Activated CD8-positive, alpha-beta memory T cell treated with anti-CD3 and anti-CD28 coated beads for 1 hour (primary cell): ENCODE data around the gene BFSP1.
A peak's percentile ranks its signal among the peaks of the same experiment; 100 is the strongest.

ENCODE experiments used
- DNase-seq, 2 donors: peaks; one replicate each; pipeline ENCODE4 v3.0.0-alpha.2; 2020; ENCODE audit warnings: low read depth in 1 of 2; ENCODE audit errors: extremely low read depth in 1 of 2

Gene BFSP1

DNA sequence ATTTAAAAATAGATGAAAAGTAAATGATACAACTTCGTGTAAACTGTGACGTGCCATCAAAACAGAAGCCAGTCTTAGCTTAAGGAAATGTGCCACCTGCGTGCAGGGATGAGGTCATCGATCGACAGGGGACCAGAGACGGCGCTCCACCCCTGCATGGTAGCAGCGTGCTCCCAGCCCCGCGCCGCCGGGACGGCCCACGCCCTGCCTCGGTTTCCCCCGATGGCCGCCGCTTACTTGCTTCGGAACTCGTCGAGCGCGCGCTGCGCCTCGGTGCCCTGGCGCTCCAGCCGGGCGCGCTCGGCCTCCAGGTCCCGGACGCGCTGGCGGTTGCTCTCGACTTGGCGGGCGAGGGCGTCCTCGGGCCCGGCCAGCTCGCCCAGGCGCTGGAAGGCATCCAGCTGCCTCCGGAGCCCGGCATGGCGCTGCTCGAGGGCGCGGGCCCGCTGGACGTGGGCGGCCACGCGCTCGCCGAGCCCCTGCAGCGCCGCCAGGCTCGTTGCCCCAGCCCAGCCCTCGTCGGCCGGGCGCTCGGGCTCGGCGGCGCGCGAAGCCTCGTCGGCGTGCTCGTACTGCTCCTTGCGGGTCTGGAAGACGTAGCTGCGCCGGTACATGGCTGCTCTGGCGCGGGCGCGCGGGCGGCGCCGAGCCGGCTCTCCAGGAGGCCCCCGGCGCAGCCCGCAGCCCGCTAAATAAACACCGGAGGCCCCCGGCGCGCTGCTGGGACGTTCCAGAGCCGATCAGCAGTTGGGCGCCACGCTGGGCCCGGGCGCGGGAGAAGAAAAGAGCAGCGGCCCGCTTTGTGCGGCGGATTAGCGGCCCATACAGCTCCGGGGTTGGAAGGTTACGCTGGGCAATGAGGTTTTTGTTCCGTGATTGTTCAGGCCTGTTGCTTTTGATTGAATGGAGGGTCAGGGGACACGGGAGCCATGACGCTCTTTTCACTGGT, at the start of gene BFSP1:
TSS of gene BFSP1 (minus strand) at position 664 of the 949 bp plus-strand sequence. CDS start at position 614, 50 bp downstream.
- peak in 1 of 2 donors; percentile 17 for DNase-seq

DNA sequence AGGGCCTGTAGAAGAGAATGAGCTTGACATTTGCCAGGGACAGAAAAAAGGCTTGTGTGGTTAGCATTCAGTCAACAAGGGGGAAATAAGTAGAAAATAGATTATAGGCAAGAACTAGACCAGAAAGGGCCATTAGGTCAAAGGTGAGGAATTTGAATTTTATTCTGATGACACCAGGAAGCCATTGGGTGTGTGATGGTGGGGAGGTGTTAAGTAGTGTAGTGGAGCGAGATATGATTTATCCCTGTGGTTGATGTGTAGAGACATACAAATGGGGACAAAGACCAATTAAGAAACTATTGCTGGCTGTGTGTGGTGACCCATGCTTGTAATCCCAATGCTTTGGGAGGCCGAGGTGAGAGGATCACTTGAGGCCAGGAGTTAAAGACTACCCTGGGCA, 49.7 kb upstream of the BFSP1 start:
- DNase-seq: no peak

DNA sequence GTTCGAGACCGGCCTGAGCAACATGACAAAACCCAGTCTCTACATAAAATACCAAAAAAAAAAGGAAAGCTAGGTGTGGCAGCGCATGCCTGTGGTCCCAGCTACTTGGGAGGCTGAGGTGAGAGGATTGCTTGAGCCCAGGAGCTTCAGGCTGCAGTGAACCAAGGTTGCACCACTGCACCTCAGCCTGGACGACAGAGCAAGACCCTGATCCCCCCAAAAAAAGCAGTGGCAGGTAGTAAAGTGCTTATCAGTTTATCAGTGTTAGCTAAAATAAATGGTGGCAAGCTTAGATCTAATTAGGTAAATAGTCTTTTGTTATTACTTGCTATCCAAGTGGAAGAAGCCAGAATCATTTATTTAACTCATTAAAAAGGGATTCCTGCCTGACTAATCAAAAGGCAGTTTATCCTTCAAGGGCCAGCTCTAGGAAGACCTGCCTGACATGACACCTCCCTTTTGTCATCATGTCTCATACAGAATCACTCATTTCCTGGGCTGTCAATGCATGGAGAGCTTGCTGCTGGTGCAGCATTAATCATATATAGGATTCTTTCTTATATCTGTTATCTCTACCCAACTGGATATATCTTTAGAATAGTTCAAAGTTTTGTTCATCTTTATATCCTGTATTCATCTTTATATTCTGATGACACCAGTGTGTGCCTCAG, 48.3 kb upstream of the BFSP1 start:
- DNase-seq: no peak

DNA sequence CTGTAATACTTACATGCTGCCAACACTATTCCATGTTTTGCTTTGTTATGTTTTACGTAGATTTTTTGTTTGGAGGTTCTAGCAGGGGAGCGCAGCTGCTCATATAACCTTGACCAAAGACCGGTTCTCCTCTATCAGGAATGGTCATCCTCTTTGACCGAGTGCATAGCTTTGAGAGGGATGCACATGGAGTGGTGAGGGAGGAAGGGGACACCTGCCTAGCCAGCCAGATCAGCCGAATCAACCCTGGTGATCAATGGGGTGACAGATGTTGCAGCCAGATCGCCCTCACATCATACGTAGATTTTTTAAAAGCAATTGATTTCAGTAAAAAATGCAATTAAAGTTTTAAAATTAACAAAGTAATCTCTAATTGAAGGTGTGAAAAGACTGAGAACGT, 45.0 kb upstream of the BFSP1 start:
- DNase-seq: no peak

DNA sequence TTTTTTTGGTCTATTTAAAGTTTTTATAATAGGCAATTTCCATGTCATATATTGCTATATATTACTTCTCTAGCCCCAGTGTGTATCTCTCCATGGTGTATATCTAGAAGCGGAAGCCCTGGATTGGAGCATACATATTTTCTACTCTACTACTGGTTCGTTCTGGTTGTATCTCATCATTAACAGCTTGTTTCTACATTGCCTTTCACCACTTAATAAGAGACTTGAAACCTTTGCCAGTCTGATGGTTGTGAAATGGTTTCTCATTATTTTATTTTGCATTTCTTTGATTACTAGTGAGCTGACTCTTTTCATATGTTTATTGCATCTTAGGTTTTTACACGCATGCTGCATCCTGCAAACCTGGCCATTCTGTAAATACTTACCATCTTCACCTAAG, 42.3 kb upstream of the BFSP1 start:
- DNase-seq: no peak

DNA sequence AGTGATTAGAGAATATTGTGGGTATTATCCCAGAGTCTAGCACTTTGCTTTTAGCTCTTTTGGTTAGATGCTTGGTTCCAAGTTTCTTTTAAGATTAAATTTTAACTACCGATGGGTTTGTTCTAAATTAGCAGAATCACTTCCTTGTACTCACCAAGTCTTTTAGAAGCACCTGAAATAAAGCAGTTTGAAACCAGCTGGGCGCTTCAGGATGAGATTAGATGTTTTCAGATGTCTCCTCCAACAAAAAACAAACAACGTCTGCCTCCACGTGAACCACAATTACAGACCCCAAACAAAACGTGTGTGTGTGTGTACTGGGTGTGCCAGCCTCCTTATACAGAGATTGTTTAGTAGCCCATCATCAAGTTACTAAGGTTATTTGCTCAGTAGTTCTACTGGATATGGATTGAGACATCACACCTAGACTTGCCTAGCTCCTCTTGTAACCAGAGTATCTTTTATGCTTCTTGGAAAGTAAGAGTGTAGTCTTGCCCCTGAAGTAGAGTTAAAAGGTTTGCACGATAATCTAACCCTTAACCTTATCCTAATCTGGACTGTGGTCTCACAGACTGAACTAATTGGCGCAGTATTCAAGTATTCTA, 41.0 kb upstream of the BFSP1 start:
- no peak for DNase-seq

DNA sequence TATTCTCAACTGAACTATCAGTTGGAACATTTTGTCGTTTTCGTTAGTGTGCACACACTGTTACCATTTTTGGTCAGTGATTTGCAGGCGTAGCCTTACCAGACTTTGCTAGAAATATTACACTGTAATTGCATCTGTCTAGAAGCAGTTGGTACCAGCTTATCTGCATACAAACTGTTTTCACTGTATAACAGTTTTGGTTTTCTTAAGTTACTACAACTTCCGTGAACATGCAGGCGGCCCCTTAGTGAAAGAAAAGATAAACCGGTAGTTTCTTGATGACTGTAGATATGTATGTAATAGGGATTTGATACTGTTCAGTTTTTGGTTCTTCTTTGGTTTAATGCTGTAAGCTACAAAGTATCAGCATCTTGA, 40.0 kb upstream of the BFSP1 start:
- no peak for DNase-seq

DNA sequence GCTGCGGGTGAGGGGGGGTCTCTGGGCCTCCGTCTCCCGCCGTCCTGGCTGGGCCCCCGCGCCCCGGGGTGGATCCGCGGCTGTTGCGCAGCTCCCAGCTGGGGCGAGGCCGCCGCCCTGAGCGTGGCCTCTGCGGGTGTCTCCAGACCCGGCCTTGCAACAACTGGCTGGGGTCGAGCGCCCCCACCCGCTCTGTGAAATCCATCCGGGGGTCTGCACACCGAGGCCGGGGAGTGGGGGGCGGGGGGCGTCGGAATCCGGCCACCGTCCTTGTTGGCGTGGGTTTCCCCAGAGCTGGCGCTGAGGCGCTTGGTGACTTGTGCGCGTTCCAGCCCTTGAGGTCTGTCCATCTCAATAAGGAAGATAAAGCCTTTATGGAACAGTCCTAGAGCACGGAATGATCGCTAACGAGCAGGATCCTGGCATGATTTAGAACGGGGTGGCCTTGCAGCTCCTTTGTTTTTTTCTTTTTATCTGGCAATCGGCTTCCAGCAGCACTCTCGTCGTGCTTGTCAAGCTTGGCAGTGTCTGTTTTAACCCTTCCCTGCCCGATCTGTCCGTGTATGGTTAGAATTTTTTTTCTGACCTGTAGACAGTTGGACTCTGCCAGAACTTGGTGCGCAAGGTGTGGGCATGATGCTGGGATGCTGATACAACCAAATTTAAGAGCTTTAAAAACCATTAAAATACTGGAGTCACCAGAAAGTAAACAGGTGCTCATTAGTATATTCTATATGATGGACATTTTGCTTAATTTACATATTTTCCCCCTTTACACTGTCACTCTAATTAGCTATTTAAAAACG, 39.4 kb upstream of the BFSP1 start:
- DNase-seq: no peak

DNA sequence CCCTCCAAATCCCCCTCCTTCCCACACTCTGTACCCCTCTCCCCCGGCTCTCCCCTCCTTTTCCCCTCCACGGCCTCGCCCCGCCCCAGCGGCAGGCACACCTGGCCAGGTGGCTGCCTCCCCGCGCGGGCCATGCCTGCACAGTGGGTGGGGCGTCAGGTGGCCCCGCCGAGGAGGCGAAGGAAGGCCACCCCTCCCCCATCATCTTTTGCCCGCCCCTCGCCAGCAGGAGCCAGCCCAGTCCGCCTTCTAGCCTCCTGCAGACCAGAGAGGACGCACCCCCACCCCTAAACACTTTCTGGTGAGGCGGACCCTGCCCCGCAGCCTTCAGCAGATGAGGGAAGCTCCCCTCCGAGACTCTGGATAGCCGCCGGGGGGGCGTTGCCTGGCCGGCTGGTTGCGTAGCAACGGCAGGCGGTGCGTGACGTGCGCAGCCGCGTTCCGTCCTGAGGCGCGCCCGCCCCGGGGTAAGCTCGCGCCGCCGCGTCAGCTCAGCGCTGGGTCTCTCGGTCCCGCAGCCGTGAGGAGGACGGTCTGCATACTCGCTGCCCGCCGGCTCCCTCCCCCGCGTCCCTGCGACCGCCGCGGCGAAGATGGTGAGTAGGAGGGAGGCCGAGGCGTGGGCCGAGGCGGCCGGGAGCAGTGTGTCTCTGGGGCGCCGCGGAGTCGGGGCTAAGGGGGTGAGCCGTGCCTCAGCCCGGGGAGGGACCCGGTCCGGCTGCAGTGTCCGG, 38.6 kb upstream of the BFSP1 start, which contains the start of gene DSTN:
TSS of gene DSTN (plus strand) at position 460 of the 731 bp plus-strand sequence. CDS start at position 594, 134 bp downstream.
- DNase-seq: peak; percentile 55 to 80

DNA sequence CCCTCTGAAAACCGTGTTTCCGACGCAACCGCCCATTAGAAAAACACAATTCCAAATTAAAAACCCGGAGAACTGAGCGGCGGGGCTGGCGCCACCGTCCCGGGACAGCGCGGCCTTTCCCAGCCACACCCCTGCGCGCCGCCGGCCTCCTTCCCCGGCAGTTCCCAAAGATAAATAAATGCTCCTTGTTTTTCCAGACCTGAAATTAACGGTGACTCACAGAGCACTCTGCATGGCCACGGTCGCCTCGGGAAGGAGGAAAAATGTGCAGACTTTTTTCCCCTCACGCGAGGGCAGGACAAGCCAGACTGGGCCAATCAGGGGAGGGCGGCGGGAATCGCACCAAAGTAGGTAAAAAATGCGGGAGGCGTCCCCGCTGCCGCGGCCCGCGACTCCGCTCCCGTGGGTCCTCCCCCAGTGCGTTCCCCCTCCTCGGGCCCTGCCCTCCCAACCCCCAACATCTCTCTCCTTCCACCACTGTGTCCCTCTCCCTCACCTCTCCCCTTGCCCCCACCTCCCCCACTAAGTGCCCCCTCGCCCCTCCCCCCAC, 37.9 kb upstream of the BFSP1 start:
- no peak for DNase-seq

DNA sequence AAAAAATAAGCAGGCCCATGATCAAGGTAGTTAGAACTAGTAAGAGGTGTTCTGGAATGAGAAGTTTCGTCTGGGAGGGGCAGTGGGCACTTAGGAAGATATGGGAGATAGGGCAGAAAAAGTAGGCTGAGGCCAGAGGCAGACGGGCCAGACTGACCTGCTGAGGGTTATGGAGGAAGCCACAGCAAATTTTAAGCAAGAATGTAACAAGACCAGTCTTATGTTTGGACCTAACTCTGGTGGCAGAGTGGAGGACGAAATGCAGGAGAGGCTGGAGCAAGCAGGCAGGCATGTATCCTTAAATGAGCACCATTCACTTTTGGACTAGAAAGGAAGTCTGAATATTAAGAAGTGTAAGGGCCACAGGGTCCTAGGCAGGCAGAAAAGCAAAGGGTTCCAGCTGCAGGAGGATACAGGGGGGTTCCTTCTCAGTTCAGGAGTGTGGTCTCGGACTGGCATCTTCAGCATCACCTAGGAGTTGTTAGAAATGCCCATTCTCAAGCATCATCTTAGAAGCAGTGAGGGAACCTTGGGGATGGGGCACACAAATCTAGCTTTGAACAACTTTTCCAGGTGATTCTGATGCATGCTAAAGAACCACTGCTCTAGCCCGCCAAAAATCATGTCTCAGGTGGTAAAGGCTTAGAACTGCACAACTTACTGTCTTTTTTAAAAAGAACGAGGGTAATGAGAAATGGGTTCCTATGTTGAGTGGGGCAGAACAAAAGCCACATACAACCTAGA, 37.0 kb upstream of the BFSP1 start:
- no peak for DNase-seq

DNA sequence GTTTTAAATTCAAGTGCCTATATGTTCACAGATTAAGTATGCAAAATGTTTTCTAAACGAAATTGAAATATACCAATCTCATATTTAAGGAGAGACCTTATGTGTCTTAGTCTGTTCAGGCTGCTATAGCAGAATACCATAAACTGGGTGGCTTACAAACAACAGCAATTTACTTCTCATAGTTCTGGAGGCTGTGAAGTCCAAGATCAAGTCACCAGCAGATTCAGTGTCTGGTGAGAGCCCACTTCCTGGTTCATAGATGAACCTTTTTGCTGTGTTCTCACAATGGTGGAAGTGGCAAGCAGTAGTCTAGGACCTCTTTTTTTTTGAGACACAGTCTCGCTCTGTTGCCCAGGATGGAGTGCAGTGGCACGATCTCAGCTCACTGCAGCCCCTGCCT, 35.2 kb upstream of the BFSP1 start:
- no peak for DNase-seq

DNA sequence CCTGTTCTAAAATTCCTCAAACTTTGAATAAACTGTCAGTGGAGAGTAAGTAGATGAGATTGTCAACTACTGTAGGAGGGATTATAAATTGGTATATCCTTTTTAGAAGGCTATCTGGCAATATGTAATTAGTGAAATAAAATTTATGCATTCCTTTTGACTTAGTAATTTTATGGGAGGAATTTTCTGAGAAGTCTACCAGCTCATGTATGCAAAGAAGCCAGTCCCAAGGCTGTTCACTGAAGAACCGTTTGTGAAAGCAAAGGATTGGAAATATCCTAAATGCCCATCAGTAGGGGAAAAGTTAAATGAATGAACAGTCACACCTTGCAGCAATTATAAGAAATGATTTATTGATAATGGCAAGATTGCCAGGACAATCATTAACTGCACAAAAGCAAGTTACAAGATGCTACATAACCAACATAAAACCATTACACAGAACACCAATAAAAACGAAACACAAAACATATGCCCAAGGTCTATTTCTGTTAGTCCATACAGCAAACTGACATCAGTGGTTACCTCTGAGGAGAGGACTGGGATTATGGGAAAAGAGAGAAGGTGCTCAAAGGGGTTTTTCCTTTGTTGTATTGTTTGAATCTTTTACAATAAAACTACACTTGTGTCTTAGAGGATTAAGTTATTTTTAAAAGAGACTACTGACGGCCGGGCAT, 34.1 kb upstream of the BFSP1 start:
- no peak for DNase-seq

DNA sequence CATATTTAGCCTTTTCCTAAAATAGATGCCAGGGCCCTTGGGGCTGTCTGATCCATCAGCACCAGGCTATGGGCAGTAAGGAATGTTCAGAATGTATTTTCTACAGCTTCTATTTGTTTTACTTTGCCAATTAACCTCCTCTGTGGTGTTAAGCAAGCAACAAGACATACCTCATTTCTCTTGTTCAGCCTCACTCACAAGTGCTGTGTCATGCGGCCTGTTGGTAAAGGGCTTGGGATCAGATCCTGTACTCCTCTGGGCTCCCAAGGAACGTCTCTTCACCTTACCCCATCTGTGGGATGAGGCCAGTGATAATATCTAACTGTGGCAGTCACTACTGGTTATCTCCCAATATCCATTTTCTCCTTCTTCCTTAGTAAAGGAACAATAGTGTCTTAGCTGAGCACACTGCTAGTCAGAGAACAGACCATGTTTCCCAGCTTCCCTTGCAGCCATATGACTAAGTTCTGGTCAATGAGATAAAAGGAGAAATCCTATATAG, 31.7 kb upstream of the BFSP1 start:
- DNase-seq: no peak

DNA sequence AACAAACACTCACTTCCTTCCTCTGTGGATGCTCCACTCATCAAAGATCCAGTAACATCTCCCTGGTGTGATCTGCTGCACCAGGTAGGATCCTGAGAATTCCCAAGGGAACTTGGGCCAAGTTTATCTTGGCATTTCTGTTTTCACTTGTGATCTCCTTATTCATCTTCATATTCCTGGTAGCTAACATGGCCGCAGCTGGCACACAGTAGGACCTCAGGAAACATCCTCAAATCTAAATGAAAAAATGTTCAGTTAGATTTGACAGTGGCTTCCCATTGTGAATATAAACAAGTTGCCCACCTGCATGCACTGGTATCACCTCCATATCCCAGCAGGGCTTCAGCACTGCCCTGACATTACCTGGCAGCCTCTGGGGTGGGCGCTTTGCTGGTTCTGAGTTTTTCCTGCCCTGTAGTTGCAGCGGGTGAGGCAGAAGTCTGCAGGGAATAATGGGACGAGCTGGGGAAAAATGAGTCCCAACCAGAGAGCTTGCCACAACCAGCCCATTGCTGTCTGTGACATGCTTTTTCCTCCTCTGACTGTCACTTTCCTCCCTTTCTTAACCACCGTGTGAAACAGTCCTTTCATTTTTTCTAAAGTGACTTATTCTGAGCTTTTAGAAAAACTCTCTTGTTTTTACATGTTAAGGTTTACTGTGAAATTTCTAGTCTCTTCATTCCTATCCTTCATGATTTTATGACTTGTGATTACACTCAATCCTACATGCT, 29.3 kb upstream of the BFSP1 start:
- DNase-seq: no peak

DNA sequence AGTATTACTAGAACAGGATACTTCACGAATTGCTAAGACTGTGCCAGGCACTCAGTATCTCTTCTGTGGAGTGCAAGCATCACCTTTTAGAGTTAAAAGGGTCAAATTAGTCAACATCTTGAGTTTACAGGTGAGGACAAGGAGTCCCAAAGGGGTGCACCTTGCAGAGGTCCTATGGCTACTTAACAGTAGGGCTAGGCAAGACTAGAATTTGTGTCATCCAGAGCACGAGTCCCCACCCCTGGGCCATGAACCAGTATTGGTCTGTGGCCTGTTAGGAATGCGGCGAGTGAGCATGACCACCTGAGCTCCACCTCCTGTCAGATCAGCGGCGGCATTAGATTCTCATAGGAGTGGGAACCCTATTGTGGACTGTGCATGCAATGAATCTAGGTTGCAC, 28.2 kb upstream of the BFSP1 start:
- DNase-seq: no peak

DNA sequence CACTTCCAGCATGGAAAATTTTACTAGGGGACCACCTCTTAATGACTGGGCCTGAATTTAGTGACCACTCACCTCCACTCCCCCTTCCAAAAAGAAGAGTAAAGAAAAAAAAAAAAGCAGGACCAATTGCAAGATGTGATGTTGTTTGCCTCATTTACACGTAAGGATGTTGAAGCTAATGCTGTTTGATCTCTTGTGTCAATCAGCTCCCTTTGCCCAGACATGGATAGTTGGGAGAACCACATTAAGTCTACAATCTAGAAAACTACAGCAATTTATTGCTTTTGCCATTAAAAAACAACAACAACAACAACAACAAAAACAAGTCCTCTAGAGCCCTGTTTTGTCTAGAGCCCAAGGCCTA, 27.7 kb upstream of the BFSP1 start:
- no peak for DNase-seq
